ACC112 (cell line): ENCODE measurements around the gene POTEB3.
"Not testable (repeated sequence)": the region's sequence is repeated elsewhere in the genome, so short reads cannot be mapped to it uniquely, and the experiment has no call there.

Source experiments
- H2AFZ ChIP-seq: fragments of 200-600 bp; sonication (generic); one replicate; pipeline ENCODE4 v1.6.0; 2017; ENCODE audit warnings: antibody characterized with exemption, low read length; ENCODE audit not compliant: unreplicated experiment
- H3K27ac ChIP-seq: fragments of 200-600 bp; sonication (generic); 2 replicates; pipeline ENCODE4 v1.5.1; 2014; ENCODE audit warnings: low read depth, mild to moderate bottlenecking, antibody characterized with exemption, low read length, moderate library complexity
- H3K27me3 ChIP-seq: fragments of 200-600 bp; sonication (generic); 2 replicates; pipeline ENCODE4 v1.6.1; 2014; ENCODE audit warnings: mild to moderate bottlenecking, antibody characterized with exemption, low read length, moderate library complexity, mixed read lengths; ENCODE audit not compliant: insufficient read depth
- H3K36me3 ChIP-seq: fragments of 200-600 bp; sonication (generic); 2 replicates; pipeline ENCODE4 v1.6.1; 2016; ENCODE audit warnings: mild to moderate bottlenecking, antibody characterized with exemption, low read length, moderate library complexity, mixed read lengths; ENCODE audit not compliant: insufficient read depth
- H3K4me1 ChIP-seq: fragments of 200-600 bp; sonication (generic); one replicate; pipeline ENCODE4 v1.6.1; 2016; ENCODE audit warnings: low read length, mixed read lengths; ENCODE audit not compliant: insufficient read depth, unreplicated experiment, control insufficient read depth
- H3K4me3 ChIP-seq: fragments of 200-600 bp; sonication (generic); 2 replicates; pipeline ENCODE4 v1.5.1; 2014; ENCODE audit warnings: mild to moderate bottlenecking, low read depth, low read length
- H3K79me2 ChIP-seq: fragments of 200-600 bp; sonication (generic); one replicate; pipeline ENCODE4 v1.6.0; 2016; ENCODE audit warnings: low read length; ENCODE audit not compliant: control insufficient read depth, unreplicated experiment, insufficient read depth

POTEB3 gene

DNA sequence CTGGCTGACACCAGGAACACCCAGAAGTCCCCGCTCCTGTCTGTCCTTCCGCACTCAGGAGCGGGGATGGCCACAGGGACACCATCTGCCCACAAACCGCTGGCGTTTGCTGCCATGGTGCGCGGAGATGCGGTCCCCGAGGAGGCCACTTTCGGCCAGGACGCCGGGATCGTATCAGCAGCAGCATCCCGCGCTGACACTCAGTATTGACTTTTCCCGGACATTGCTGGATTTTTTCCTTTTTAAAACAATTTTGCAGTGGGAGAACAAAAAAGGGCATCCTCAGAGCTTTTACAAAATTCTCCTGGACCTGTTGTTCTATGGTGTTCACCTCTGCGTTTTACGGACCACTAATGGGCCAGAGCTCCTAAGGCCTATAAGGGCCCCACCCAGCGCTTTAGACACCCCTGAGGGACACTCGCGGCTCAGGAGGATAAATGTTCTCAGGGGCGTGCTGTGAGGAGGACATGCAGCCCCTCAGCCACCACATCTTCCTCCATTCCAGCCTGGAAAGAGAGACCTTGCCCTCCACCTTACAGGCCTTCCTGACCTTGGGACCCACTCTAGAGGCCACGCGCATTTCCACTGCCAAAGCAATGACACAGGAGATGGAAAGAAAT, 56.3 kb downstream of the POTEB3 start:
- H3K4me1 ChIP-seq, H3K79me2 ChIP-seq, H3K36me3 ChIP-seq, H2AFZ ChIP-seq, H3K4me3 ChIP-seq, H3K27ac ChIP-seq, H3K27me3 ChIP-seq: not testable (repeated sequence)

- not testable (repeated sequence) for H3K4me3 ChIP-seq, H2AFZ ChIP-seq, H3K27me3 ChIP-seq, H3K4me1 ChIP-seq, H3K27ac ChIP-seq, H3K36me3 ChIP-seq, H3K79me2 ChIP-seq
Measured at GRCh38 chr15:21373682-21374081, 66.6 kb downstream of the POTEB3 start.

DNA sequence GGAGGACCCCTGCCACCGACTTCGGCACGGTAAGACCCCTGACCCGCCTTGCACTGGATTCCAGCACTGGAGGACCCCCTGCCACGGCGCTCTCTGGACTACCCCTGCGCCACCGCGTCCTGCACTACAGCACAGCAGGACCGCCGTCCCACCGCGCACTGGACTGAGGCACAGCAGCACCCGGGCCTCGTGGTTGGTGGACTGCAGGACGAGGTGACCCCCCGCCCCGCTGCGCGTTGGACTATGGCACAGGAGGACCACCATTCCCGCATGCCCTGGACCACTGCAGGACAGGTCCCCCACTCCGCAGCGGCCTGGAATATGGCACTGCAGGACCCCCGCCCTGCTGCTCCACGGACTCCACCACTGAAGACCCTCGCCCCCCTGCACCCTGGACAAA, 71.1 kb downstream of the POTEB3 start:
- H3K36me3 ChIP-seq, H3K79me2 ChIP-seq, H3K27me3 ChIP-seq, H3K4me1 ChIP-seq, H3K4me3 ChIP-seq, H2AFZ ChIP-seq, H3K27ac ChIP-seq: not testable (repeated sequence)

DNA sequence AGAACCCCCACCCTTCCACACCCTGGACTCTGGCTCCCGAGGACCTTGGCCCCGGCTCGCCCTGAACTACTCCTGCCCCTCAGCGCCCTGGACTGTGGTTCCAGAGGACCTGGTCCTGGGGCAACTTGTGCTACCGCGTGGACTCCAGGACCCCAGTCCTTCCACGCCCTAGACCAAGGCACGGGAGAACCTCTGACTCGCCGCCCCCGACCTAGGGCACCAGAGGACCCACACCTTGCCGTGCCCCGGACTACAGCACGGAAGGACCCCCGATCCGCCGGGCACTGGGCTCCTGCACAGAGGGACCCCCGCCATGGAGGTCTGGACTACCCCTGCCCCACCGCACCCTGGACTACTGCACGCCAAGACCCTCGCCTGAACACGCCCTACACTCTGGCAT, 71.7 kb downstream of the POTEB3 start:
- H2AFZ ChIP-seq, H3K27me3 ChIP-seq, H3K27ac ChIP-seq, H3K4me3 ChIP-seq, H3K79me2 ChIP-seq, H3K4me1 ChIP-seq, H3K36me3 ChIP-seq: not testable (repeated sequence)
